ENCODE measurements around the gene ELMO2. TPM values are rescaled to one million over a fixed set of nuclear protein-coding genes. Genes with fewer than 3 reads are reported as not detected.
A peak's percentile ranks its signal among the peaks of the same experiment; 100 is the strongest.

The ELMO2 gene
- total RNA-seq, 1 donor from 2014 or later, result 79.6 TPM

GRCh38 chr20:46365487-46366220 is 40.8 kb downstream of the ELMO2 start:
- TF ChIP-seq CTCF (IDR thresholded peaks at IDR 0.05; ENCODE audit: unreplicated experiment), result no peak
- peak overlapping the region; percentile 36 for H3K27ac Mint-ChIP-seq
- no peak for DNase-seq (ENCODE audit: low spot score, unreplicated experiment)
- peaks cover 19% of the 10 kb centered on the region for H3K4me1 Mint-ChIP-seq (ENCODE audit: low read depth)
- H3K36me3 Mint-ChIP-seq (ENCODE audit: insufficient read depth), result peaks cover 20% of the 10 kb centered on the region
- peak overlapping the region; percentile 80 for H3K4me3 Mint-ChIP-seq (ENCODE audit: low read depth)
- H3K9me3 Mint-ChIP-seq (ENCODE audit: low read depth), result no peaks in the 10 kb centered on the region
- H3K27me3 Mint-ChIP-seq, result no peaks in the 10 kb centered on the region

GRCh38 chr20:46364670-46365486 is 41.5 kb downstream of the ELMO2 start:
- DNase-seq (ENCODE audit: low spot score, unreplicated experiment), result no peak
- Mint-ChIP-seq H3K27ac (peak overlapping the region; percentile 93), H3K27me3 (no peaks in the 10 kb centered on the region), H3K4me1 (ENCODE audit: low read depth) (peaks cover 19% of the 10 kb centered on the region), H3K9me3 (ENCODE audit: low read depth) (no peaks in the 10 kb centered on the region), H3K36me3 (ENCODE audit: insufficient read depth) (peaks cover 20% of the 10 kb centered on the region), H3K4me3 (ENCODE audit: low read depth) (peak overlapping the region; percentile 80)
- TF ChIP-seq CTCF (IDR thresholded peaks at IDR 0.05; ENCODE audit: unreplicated experiment), result no peak

- TF ChIP-seq CTCF (IDR thresholded peaks at IDR 0.05; ENCODE audit: unreplicated experiment), result no peak
- no peaks in the 10 kb centered on the region for H3K27me3 Mint-ChIP-seq
- peaks cover 19% of the 10 kb centered on the region for H3K4me1 Mint-ChIP-seq (ENCODE audit: low read depth)
- peak overlapping the region; percentile 80 for H3K4me3 Mint-ChIP-seq (ENCODE audit: low read depth)
- H3K9me3 Mint-ChIP-seq (ENCODE audit: low read depth), result no peaks in the 10 kb centered on the region
- H3K27ac Mint-ChIP-seq, result peak overlapping the region; percentile 93
- DNase-seq (ENCODE audit: low spot score, unreplicated experiment), result peak; percentile 81
- H3K36me3 Mint-ChIP-seq (ENCODE audit: insufficient read depth), result peaks cover 17% of the 10 kb centered on the region
Measured at GRCh38 chr20:46363874-46364669, 42.3 kb downstream of the ELMO2 start.

- no peak for TF ChIP-seq CTCF (IDR thresholded peaks at IDR 0.05; ENCODE audit: unreplicated experiment)
- no peaks in the 10 kb centered on the region for H3K27me3 Mint-ChIP-seq
- peak overlapping the region; percentile 93 for H3K27ac Mint-ChIP-seq
- no peak for DNase-seq (ENCODE audit: low spot score, unreplicated experiment)
- peaks cover 19% of the 10 kb centered on the region for H3K4me1 Mint-ChIP-seq (ENCODE audit: low read depth)
- peaks cover 12% of the 10 kb centered on the region for H3K36me3 Mint-ChIP-seq (ENCODE audit: insufficient read depth)
- no peaks in the 10 kb centered on the region for H3K9me3 Mint-ChIP-seq (ENCODE audit: low read depth)
- peak overlapping the region; percentile 80 for H3K4me3 Mint-ChIP-seq (ENCODE audit: low read depth)
Measured at GRCh38 chr20:46362921-46363867, 43.2 kb downstream of the ELMO2 start.

All from progenitor cell of endocrine pancreas (in vitro differentiated cells).